Stimulated activated CD4-positive, alpha-beta T cell treated with anti-CD3 and anti-CD28 coated beads, Interleukin-1b, Interleukin-23, amount 100 ng/mL, for 48 hours (primary cell): Measurements from ENCODE around the gene HAO1.
"Not testable (repeated sequence)": the region's sequence is repeated elsewhere in the genome, so short reads cannot be mapped to it uniquely, and the experiment has no call there.

Experiments
- DNase-seq: peaks from one replicate; pipeline ENCODE4 v3.0.0-alpha.2; 2020

HAO1 gene

GRCh38 chr20:7940341-7940740 lies at the start of gene HAO1:
TSS of gene HAO1 (minus strand) at chr20:7940458. CDS start at chr20:7940422, 36 bp downstream.
- DNase-seq, result no peak

- no peak for DNase-seq
Measured at GRCh38 chr20:7989379-7989778, 49.1 kb upstream of the HAO1 start.

GRCh38 chr20:7985916-7986315 lies 45.7 kb upstream of the HAO1 start:
- no peak for DNase-seq

GRCh38 chr20:7984192-7984591 lies 43.9 kb upstream of the HAO1 start:
- DNase-seq, result no peak

GRCh38 chr20:7981374-7981773 lies 41.1 kb upstream of the HAO1 start:
- no peak for DNase-seq

GRCh38 chr20:7980332-7981046 lies 40.2 kb upstream of the HAO1 start:
- DNase-seq, result peak; percentile 8

GRCh38 chr20:7977709-7978108 lies 37.5 kb upstream of the HAO1 start:
- DNase-seq, result no peak

- no peak for DNase-seq
Measured at GRCh38 chr20:7975851-7976414, 35.7 kb upstream of the HAO1 start.

- no peak for DNase-seq
Measured at GRCh38 chr20:7974785-7975435, 34.7 kb upstream of the HAO1 start.

- no peak for DNase-seq
Measured at GRCh38 chr20:7971536-7972280, 31.4 kb upstream of the HAO1 start.

GRCh38 chr20:7967199-7967844 lies 27.1 kb upstream of the HAO1 start:
- no peak for DNase-seq

- DNase-seq, result no peak
Measured at GRCh38 chr20:7966176-7966575, 25.9 kb upstream of the HAO1 start.

GRCh38 chr20:7959484-7959883 lies 19.2 kb upstream of the HAO1 start:
- no peak for DNase-seq

GRCh38 chr20:7956561-7956960 lies 16.3 kb upstream of the HAO1 start:
- not testable (repeated sequence) for DNase-seq

- no peak for DNase-seq
Measured at GRCh38 chr20:7950387-7950786, 10.1 kb upstream of the HAO1 start.

GRCh38 chr20:7943891-7944290 lies 3.6 kb upstream of the HAO1 start:
- no peak for DNase-seq

GRCh38 chr20:7939663-7940062 lies 595 bp downstream of the HAO1 start:
- no peak for DNase-seq

GRCh38 chr20:7938058-7938457 lies 2.2 kb downstream of the HAO1 start:
- no peak for DNase-seq

GRCh38 chr20:7937328-7937727 lies 2.9 kb downstream of the HAO1 start:
- DNase-seq, result no peak

- no peak for DNase-seq
Measured at GRCh38 chr20:7935027-7935551, 5.2 kb downstream of the HAO1 start.

GRCh38 chr20:7933346-7933745 lies 6.9 kb downstream of the HAO1 start:
- no peak for DNase-seq

GRCh38 chr20:7930343-7930742 lies 9.9 kb downstream of the HAO1 start:
- DNase-seq, result no peak

GRCh38 chr20:7926767-7927166 lies 13.5 kb downstream of the HAO1 start:
- no peak for DNase-seq
